ENCODE data around the gene PNKP. TPM values are rescaled to one million over a fixed set of nuclear protein-coding genes. Genes with fewer than 3 reads are reported as not detected.

PNKP gene
- total RNA-seq, 3 donors from 2014 or later: 84.3 to 114 (median 111) TPM

GRCh38 chr19:49910179-49910578 lies 42.8 kb upstream of the PNKP start:
- Histone ChIP-seq H3K4me1 (ENCODE audit: low read depth) (no peaks in the 10 kb centered on the region), H3K9me3 (no peaks in the 10 kb centered on the region), H3K36me3 (ENCODE audit: low read depth) (no peaks in the 10 kb centered on the region), H3K4me3 (no peak overlapping the region)
- intact Hi-C loops (cut with DNase I, micrococcal nuclease): no loop called here
- no peak for TF ChIP-seq CTCF (IDR thresholded peaks at IDR 0.05)
- no peak for ATAC-seq
- no peak for DNase-seq

DNA sequence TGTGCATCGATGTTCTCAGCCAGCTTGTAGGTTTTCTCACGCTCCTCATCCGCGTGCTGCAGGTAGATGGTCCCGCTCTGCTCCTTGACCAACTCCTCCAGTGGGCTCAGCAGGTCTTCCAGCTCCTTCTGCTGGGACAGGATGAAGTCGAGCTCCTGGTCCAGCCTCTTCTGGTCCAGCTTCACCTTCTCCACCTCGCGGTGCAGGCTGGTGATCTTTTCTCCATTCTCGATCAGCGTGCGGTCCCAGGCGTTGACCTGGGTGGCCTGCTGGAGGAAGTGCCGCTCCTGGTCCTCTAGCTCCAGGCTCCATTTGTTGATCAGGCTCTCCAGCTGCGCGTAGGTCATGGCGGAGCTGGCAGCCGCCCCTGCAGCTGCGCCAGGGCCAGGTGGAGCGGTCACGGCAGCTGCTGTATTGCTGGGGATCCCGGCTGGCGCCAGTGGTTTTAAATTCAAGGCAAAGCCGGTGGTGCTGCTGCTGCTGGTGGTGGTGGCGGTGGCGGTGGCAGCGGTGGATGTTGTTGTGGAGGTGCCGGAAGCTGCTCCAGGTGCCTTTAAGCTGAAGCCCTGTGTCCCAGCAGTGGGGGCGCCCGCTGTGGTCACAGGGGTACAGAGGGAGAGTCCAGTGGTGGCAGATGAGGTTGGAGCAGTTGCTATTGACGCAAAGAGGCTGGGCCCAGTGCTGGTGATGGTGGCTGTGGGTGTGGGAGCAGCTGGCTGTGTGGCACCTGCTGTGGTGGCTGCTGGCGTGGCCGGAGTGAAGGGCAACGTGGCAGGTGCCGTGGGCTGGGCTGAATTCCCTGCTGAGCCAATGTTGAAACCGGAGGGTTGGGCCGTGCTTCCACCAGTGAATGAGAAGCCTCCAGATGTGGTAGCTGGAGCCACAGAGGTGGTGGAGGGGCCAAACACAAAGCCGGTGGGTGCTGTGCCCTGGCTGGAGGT lies 41.4 kb upstream of the PNKP start:
- TF ChIP-seq CTCF (IDR thresholded peaks at IDR 0.05): no peak
- H3K9me3 ChIP-seq: no peaks in the 10 kb centered on the region
- DNase-seq (no peak), ATAC-seq (no peak)
- H3K4me1 ChIP-seq (ENCODE audit: low read depth): no peaks in the 10 kb centered on the region
- H3K36me3 ChIP-seq (ENCODE audit: low read depth): no peaks in the 10 kb centered on the region
- intact Hi-C loops (cut with DNase I, micrococcal nuclease): no loop called here
- H3K4me3 ChIP-seq: no peak overlapping the region

- H3K4me3 ChIP-seq: no peak overlapping the region
- peak; percentile 23 for ATAC-seq
- H3K4me1 ChIP-seq (ENCODE audit: low read depth): no peaks in the 10 kb centered on the region
- no peak for DNase-seq
- no peaks in the 10 kb centered on the region for H3K9me3 ChIP-seq
- no peaks in the 10 kb centered on the region for H3K36me3 ChIP-seq (ENCODE audit: low read depth)
- TF ChIP-seq CTCF (IDR thresholded peaks at IDR 0.05): no peak
- intact Hi-C loops (cut with DNase I, micrococcal nuclease): no loop called here
Measured at GRCh38 chr19:49907745-49908446, 40.5 kb upstream of the PNKP start.

GRCh38 chr19:49906879-49907564 lies 39.6 kb upstream of the PNKP start:
- ATAC-seq: no peak
- H3K4me1 ChIP-seq (ENCODE audit: low read depth): no peaks in the 10 kb centered on the region
- TF ChIP-seq CTCF (IDR thresholded peaks at IDR 0.05): no peak
- H3K9me3 ChIP-seq: no peaks in the 10 kb centered on the region
- no peaks in the 10 kb centered on the region for H3K36me3 ChIP-seq (ENCODE audit: low read depth)
- no peak for DNase-seq
- intact Hi-C loops (cut with DNase I, micrococcal nuclease): no loop called here
- no peak overlapping the region for H3K4me3 ChIP-seq

DNA sequence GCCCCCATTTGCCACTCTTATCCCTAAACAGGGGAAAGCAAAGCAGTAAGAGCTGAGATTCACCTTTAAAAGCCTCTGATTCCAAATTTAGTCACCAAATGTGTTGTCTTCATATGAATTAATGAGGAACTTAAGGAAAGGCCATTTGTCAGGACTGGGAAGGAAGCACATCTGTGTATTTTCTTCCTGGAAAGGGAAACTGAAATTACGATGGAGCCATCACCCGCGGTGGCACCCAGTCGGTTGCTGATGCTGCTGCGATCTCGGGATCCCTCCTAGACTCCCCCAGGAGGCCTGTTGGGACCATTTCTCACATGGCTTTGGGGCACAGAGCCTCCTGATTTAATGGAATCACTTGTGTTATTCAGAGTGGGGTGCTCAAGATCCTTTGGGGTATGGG lies 36.8 kb upstream of the PNKP start:
- Histone ChIP-seq H3K4me3 (no peak overlapping the region), H3K36me3 (ENCODE audit: low read depth) (no peaks in the 10 kb centered on the region), H3K4me1 (ENCODE audit: low read depth) (no peaks in the 10 kb centered on the region), H3K9me3 (no peaks in the 10 kb centered on the region)
- ATAC-seq: no peak
- intact Hi-C loops (cut with DNase I, micrococcal nuclease): no loop called here
- DNase-seq: no peak
- TF ChIP-seq CTCF (IDR thresholded peaks at IDR 0.05): no peak
